Neuron (in vitro differentiated cells): ENCODE results near the gene COMT.

Experiments
- H2AFZ ChIP-seq: one replicate; pipeline ENCODE4 v1.6.1; 2013; ENCODE audit warnings: low read depth, mild to moderate bottlenecking, inconsistent platforms, low read length, moderate library complexity
- H3K27me3 ChIP-seq: one replicate; pipeline ENCODE4 v1.6.1; 2013; ENCODE audit warnings: low read length; ENCODE audit not compliant: insufficient read depth
- H3K36me3 ChIP-seq: one replicate; pipeline ENCODE4 v1.6.1; 2013; ENCODE audit warnings: low read length; ENCODE audit not compliant: insufficient read depth
- H3K4me1 ChIP-seq: one replicate; pipeline ENCODE4 v1.6.1; 2013; ENCODE audit warnings: low read length; ENCODE audit not compliant: insufficient read depth
- H3K4me3 ChIP-seq: 2 replicates; pipeline ENCODE4 v1.5.1; 2013; ENCODE audit warnings: mild to moderate bottlenecking, low read length, moderate library complexity
- H3K9me3 ChIP-seq: one replicate; pipeline ENCODE4 v1.6.1; 2013; ENCODE audit warnings: low read length

COMT gene

GRCh38 chr22:19960491-19961200, 19.1 kb downstream of the COMT start:
- H3K4me3 ChIP-seq = no peak overlapping the region
- H3K36me3 ChIP-seq = no peaks in the 10 kb centered on the region
- H2AFZ ChIP-seq = no peak overlapping the region
- H3K27me3 ChIP-seq = no peaks in the 10 kb centered on the region
- H3K4me1 ChIP-seq = peaks cover 12% of the 10 kb centered on the region
- H3K9me3 ChIP-seq = no peaks in the 10 kb centered on the region

- Histone ChIP-seq H3K9me3 (no peaks in the 10 kb centered on the region), H3K4me1 (peaks cover 12% of the 10 kb centered on the region), H2AFZ (no peak overlapping the region), H3K4me3 (no peak overlapping the region), H3K27me3 (no peaks in the 10 kb centered on the region), H3K36me3 (no peaks in the 10 kb centered on the region)
Measured at GRCh38 chr22:19961201-19961580, 19.6 kb downstream of the COMT start.

DNA sequence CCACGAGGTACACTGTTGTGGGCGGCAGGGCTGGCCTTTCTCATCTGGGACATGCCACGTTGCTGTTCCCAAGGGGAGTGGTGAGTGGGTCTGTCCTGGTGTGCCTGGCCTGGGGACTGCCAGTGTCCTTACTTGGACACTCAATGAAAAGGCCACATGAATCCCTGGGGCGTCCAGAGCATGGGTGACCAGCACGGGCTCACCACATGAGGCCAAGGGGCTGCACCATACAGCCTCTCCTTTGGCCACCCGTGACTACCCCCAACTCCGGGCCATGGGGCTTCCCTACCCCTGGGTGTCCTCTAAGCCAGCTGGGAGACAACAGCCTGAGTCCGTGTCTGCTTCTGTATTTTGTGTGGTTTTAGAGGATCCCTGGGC, 20.3 kb downstream of the COMT start:
- Histone ChIP-seq H3K4me3 (no peak overlapping the region), H2AFZ (no peak overlapping the region), H3K9me3 (no peaks in the 10 kb centered on the region), H3K36me3 (no peaks in the 10 kb centered on the region), H3K27me3 (no peaks in the 10 kb centered on the region), H3K4me1 (peaks cover 16% of the 10 kb centered on the region)

- Histone ChIP-seq H3K4me3 (no peak overlapping the region), H2AFZ (no peak overlapping the region), H3K9me3 (no peaks in the 10 kb centered on the region), H3K4me1 (peaks cover 22% of the 10 kb centered on the region), H3K36me3 (no peaks in the 10 kb centered on the region), H3K27me3 (no peaks in the 10 kb centered on the region)
Measured at GRCh38 chr22:19962246-19962908, 20.8 kb downstream of the COMT start.

DNA sequence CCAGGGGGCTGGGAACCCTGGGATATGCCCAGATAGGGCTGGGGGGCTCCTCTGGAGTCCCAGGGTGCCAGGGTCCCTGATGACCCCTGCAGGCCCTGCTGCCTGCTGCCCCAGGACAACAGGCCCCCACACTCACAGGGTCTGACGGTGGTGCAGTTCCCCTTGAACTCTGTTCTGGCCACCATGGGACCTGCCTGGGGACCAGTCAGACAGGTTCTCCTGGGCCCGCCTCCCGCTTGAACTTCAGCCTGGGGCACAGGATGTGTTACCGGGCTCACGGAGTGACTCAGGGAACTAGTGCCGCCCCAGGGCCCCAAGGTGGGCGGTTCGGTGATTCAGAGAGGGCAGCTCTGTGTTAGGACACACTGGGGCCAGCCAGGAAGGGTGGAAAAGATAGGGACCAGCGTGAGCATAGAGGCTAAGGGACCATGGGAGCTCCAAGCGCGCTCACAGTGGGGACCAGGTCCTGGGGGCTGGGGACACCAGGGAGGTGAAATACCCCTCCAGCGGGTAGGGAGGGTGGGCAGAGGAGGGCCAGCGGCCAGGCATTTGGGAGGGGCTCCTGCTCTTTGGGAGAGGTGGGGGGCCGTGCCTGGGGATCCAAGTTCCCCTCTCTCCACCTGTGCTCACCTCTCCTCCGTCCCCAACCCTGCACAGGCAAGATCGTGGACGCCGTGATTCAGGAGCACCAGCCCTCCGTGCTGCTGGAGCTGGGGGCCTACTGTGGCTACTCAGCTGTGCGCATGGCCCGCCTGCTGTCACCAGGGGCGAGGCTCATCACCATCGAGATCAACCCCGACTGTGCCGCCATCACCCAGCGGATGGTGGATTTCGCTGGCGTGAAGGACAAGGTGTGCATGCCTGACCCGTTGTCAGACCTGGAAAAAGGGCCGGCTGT, 21.6 kb downstream of the COMT start:
- no peak overlapping the region for H3K4me3 ChIP-seq
- H3K9me3 ChIP-seq = no peaks in the 10 kb centered on the region
- H2AFZ ChIP-seq = no peak overlapping the region
- H3K4me1 ChIP-seq = peaks cover 29% of the 10 kb centered on the region
- H3K36me3 ChIP-seq = no peaks in the 10 kb centered on the region
- no peaks in the 10 kb centered on the region for H3K27me3 ChIP-seq

DNA sequence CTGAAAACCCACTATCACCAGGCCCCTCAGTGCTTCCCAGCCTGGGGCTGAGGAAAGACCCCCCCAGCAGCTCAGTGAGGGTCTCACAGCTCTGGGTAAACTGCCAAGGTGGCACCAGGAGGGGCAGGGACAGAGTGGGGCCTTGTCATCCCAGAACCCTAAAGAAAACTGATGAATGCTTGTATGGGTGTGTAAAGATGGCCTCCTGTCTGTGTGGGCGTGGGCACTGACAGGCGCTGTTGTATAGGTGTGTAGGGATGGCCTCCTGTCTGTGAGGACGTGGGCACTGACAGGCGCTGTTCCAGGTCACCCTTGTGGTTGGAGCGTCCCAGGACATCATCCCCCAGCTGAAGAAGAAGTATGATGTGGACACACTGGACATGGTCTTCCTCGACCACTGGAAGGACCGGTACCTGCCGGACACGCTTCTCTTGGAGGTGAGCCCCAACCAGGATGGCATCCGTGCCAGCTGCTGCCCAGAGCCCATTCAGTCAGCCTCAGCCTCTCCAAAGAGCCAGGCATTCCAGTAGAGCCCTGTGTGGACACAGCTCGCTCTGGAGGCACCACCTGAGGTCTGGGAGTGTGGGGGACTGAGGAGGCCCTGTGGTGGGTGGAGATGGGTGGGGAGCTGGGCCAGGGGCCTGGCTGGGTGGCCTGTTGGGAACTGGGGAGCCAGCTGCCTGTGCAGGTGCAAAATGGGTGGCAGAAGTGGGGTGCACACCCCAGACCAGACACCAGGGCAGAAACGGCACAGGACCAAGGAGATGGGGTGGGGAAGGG, 22.5 kb downstream of the COMT start:
- H3K27me3 ChIP-seq = no peaks in the 10 kb centered on the region
- peaks cover 2% of the 10 kb centered on the region for H3K36me3 ChIP-seq
- no peaks in the 10 kb centered on the region for H3K9me3 ChIP-seq
- H3K4me1 ChIP-seq = peaks cover 34% of the 10 kb centered on the region
- H2AFZ ChIP-seq = no peak overlapping the region
- no peak overlapping the region for H3K4me3 ChIP-seq

- Histone ChIP-seq H3K36me3 (peaks cover 5% of the 10 kb centered on the region), H3K9me3 (no peaks in the 10 kb centered on the region), H3K4me3 (no peak overlapping the region), H3K4me1 (peaks cover 32% of the 10 kb centered on the region), H2AFZ (no peak overlapping the region), H3K27me3 (no peaks in the 10 kb centered on the region)
Measured at GRCh38 chr22:19964701-19965386, 23.3 kb downstream of the COMT start.

GRCh38 chr22:19965771-19966709, 24.5 kb downstream of the COMT start:
- Histone ChIP-seq H2AFZ (no peak overlapping the region), H3K9me3 (no peaks in the 10 kb centered on the region), H3K4me1 (peaks cover 30% of the 10 kb centered on the region), H3K36me3 (peaks cover 12% of the 10 kb centered on the region), H3K27me3 (no peaks in the 10 kb centered on the region), H3K4me3 (no peak overlapping the region)

DNA sequence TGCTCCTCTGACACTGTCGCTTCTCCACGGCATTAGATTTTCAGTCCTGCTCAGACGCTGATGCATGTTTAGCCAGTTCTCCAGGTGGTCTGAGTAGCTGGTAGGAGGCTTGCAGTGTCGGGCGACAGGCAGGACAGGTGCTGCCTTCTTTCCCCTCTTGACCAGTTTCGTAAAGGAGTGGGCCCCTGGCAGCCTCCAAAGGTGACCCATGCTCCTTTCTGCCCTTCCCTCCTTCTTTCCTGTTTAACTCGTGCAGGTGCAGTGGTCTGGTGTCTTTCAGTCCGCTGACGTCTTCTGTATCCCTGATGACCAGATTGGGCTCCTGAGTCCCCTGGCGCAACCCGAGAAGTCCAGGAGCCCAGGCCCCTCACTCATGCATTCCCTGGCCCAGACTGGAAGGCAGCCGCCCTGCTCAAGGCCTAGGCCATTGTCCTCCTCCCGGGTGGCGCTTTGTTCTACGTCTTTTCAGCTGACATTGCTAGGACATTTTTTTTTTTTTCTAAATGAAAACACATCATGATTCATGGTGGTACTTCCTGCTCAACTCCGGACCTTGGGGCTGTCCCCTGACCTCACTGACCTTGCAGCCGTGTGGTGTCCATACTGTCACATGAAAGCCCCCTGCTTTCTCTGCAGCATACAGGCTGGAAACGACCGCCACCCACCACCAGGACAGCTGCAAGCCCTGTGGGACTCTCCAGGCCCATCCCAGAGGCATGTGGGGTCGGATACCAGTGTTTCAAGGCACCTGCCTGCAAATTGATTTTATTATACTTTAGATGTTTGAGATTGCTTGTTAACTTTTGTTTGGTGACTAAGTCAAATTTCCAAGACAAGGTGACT, 25.6 kb downstream of the COMT start:
- H3K4me1 ChIP-seq = peaks cover 30% of the 10 kb centered on the region
- H3K36me3 ChIP-seq = peaks cover 22% of the 10 kb centered on the region
- no peak overlapping the region for H3K4me3 ChIP-seq
- H3K9me3 ChIP-seq = no peaks in the 10 kb centered on the region
- no peak overlapping the region for H2AFZ ChIP-seq
- no peaks in the 10 kb centered on the region for H3K27me3 ChIP-seq

- no peaks in the 10 kb centered on the region for H3K9me3 ChIP-seq
- no peak overlapping the region for H3K4me3 ChIP-seq
- H3K36me3 ChIP-seq = peaks cover 29% of the 10 kb centered on the region
- H3K27me3 ChIP-seq = no peaks in the 10 kb centered on the region
- peaks cover 25% of the 10 kb centered on the region for H3K4me1 ChIP-seq
- no peak overlapping the region for H2AFZ ChIP-seq
Measured at GRCh38 chr22:19967850-19968449, 26.4 kb downstream of the COMT start.

DNA sequence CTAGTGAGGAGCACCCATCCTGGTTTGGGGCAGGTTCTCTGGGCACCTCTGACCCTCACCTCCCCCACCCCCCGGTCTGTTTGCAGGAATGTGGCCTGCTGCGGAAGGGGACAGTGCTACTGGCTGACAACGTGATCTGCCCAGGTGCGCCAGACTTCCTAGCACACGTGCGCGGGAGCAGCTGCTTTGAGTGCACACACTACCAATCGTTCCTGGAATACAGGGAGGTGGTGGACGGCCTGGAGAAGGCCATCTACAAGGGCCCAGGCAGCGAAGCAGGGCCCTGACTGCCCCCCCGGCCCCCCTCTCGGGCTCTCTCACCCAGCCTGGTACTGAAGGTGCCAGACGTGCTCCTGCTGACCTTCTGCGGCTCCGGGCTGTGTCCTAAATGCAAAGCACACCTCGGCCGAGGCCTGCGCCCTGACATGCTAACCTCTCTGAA, 26.9 kb downstream of the COMT start:
- Histone ChIP-seq H3K27me3 (no peaks in the 10 kb centered on the region), H3K4me3 (no peak overlapping the region), H3K9me3 (no peaks in the 10 kb centered on the region), H3K36me3 (peaks cover 35% of the 10 kb centered on the region), H2AFZ (no peak overlapping the region), H3K4me1 (peaks cover 24% of the 10 kb centered on the region)
